ENCODE measurements around the gene LGMN. TPM values are rescaled to one million over a fixed set of nuclear protein-coding genes. Genes with fewer than 3 reads are reported as not detected.

The LGMN gene
- total RNA-seq, 2 donors from 2014 or later, result 70.0 to 107 TPM

- Histone ChIP-seq H3K27me3 (no peaks in the 10 kb centered on the region), H3K9ac (ENCODE audit: low read depth in 2 of 2, low read length in 2 of 2) (no peak overlapping the region), H3K36me3 (no peaks in the 10 kb centered on the region), H3K4me1 (no peaks in the 10 kb centered on the region), H3K9me3 (no peaks in the 10 kb centered on the region), H3K4me3 (no peak overlapping the region), H3K27ac (no peak overlapping the region)
- intact Hi-C loops (cut with DNase I), result no loop called here
- TF ChIP-seq, protein P1, sequence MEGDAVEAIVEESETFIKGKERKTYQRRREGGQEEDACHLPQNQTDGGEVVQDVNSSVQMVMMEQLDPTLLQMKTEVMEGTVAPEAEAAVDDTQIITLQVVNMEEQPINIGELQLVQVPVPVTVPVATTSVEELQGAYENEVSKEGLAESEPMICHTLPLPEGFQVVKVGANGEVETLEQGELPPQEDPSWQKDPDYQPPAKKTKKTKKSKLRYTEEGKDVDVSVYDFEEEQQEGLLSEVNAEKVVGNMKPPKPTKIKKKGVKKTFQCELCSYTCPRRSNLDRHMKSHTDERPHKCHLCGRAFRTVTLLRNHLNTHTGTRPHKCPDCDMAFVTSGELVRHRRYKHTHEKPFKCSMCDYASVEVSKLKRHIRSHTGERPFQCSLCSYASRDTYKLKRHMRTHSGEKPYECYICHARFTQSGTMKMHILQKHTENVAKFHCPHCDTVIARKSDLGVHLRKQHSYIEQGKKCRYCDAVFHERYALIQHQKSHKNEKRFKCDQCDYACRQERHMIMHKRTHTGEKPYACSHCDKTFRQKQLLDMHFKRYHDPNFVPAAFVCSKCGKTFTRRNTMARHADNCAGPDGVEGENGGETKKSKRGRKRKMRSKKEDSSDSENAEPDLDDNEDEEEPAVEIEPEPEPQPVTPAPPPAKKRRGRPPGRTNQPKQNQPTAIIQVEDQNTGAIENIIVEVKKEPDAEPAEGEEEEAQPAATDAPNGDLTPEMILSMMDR (IDR thresholded peaks at IDR 0.05), result no peak
- no peak for DNase-seq
Observed at GRCh38 chr14:92789457-92790089, 41.1 kb upstream of the LGMN start.

GRCh38 chr14:92787554-92787953 is 39.1 kb upstream of the LGMN start:
- no peak for DNase-seq
- no peak overlapping the region for H3K4me3 ChIP-seq
- H3K9me3 ChIP-seq, result no peaks in the 10 kb centered on the region
- no peak overlapping the region for H3K27ac ChIP-seq
- intact Hi-C loops (cut with DNase I), result no loop called here
- no peaks in the 10 kb centered on the region for H3K27me3 ChIP-seq
- no peaks in the 10 kb centered on the region for H3K36me3 ChIP-seq
- no peaks in the 10 kb centered on the region for H3K4me1 ChIP-seq
- TF ChIP-seq, protein P1 (IDR thresholded peaks at IDR 0.05), result no peak
- H3K9ac ChIP-seq (ENCODE audit: low read depth in 2 of 2, low read length in 2 of 2), result no peak overlapping the region

- H3K4me1 ChIP-seq, result no peaks in the 10 kb centered on the region
- peak overlapping the region; percentile 27 for H3K27ac ChIP-seq
- no peak overlapping the region for H3K9ac ChIP-seq (ENCODE audit: low read depth in 2 of 2, low read length in 2 of 2)
- H3K9me3 ChIP-seq, result no peaks in the 10 kb centered on the region
- intact Hi-C loops (cut with DNase I), result no loop called here
- H3K36me3 ChIP-seq, result no peaks in the 10 kb centered on the region
- no peaks in the 10 kb centered on the region for H3K27me3 ChIP-seq
- no peak for DNase-seq
- TF ChIP-seq, protein P1 (IDR thresholded peaks at IDR 0.05), result no peak
- no peak overlapping the region for H3K4me3 ChIP-seq
Observed at GRCh38 chr14:92786427-92786756, 38.0 kb upstream of the LGMN start.

DNA sequence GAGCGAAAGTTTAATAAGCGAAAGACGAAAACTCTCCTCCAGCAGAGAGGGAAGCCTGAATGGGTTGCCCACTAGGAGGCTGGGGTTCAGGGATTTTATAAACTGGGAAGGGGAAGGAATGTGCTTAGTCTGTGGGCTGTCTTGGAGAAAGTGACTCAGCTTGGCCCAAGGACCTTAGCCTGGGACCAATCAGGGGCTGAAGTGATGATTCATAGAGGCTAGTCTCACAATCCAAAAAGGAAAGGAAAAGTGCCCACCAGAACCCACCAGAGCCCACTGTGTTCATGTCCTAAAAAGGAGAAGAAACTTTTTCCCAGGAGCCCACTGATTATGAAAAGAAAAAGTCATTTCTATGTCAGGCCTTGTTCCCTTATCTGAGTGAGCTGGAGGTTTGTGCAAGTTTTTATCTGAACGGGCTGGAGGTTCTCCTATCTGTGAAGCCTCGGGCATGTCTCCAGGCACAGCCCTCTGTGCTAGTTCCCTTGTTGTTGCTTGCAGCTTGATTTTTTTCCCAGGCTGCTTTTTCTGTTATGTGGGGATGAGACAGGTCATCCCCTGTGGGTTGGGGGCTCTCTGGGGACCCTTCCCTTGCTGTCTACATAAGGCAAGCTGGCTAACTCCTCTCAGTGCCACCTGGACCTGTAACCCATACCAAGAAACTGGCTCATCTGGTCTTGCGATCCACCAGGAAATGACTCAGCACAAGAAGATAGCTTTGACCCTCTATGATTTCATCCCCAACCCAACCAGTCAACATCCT is 37.4 kb upstream of the LGMN start:
- intact Hi-C loops (cut with DNase I), result no loop called here
- no peaks in the 10 kb centered on the region for H3K27me3 ChIP-seq
- no peak overlapping the region for H3K9ac ChIP-seq (ENCODE audit: low read depth in 2 of 2, low read length in 2 of 2)
- H3K27ac ChIP-seq, result peak overlapping the region; percentile 27
- no peaks in the 10 kb centered on the region for H3K9me3 ChIP-seq
- TF ChIP-seq, protein P1 (IDR thresholded peaks at IDR 0.05), result no peak
- DNase-seq, result no peak
- no peaks in the 10 kb centered on the region for H3K36me3 ChIP-seq
- no peaks in the 10 kb centered on the region for H3K4me1 ChIP-seq
- no peak overlapping the region for H3K4me3 ChIP-seq

DNA sequence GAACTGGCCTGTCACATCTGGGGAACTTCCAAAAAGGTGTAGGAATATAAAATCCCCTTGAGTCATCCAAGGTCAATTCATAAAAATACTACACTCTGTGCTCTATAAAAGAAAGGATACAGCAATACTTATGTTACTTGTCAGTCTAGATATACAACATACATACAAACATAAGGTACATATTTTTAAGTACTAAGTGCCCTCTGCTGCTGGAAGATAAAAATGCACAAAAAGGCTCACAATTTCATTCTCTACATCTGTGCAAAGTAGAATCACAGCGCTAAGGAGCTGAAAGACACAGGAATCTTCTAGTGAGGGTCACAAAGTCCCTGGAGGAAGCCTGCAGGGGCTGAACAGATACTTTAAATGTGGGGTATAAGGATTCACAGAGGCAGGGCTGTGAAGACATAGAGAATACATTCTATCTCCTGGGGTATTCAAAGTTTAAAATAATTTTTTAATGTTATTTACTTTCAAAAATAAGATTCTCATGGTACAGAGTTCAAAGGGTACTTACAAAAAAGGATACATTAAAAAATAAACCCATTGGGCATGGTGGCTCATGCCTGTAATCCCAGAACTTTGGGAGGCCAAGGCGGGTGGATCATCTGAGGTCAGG is 35.5 kb upstream of the LGMN start:
- no peak overlapping the region for H3K4me3 ChIP-seq
- intact Hi-C loops (cut with DNase I), result loop anchor here (2.0 kb wide), 1 partner anchor 69 kb away; no protein-coding TSS in a partner anchor
- H3K36me3 ChIP-seq, result no peaks in the 10 kb centered on the region
- H3K4me1 ChIP-seq, result no peaks in the 10 kb centered on the region
- no peaks in the 10 kb centered on the region for H3K27me3 ChIP-seq
- no peak overlapping the region for H3K27ac ChIP-seq
- DNase-seq, result peak; percentile 59
- no peak overlapping the region for H3K9ac ChIP-seq (ENCODE audit: low read depth in 2 of 2, low read length in 2 of 2)
- H3K9me3 ChIP-seq, result no peaks in the 10 kb centered on the region
- TF ChIP-seq, protein P1 (IDR thresholded peaks at IDR 0.05), result peak; percentile 61
